Panc1 (cell line): ENCODE data around the gene EMILIN2. TPM values are rescaled to one million over a fixed set of nuclear protein-coding genes. Genes with fewer than 3 reads are reported as not detected.

ENCODE experiments used
- ATAC-seq: fragments of 200-7000 bp; cut with Tn5 transposase; 2 replicates; pipeline ENCODE4 v1.9.1; 2020; ENCODE audit warnings: mild to moderate bottlenecking, moderate library complexity
- BruUV-seq: library from RNA; stranded (reverse); fragments of 400-500 nt; replicated peaks from 2 replicates; lab custom pipeline; 2021; lab: Mats Ljungman, UMichigan
- CTCF ChIA-PET: fragments of 300-600 bp; sonication (Branson Sonifier 250); formaldehyde crosslinking; loops from one replicate; lab custom pipeline; 2022; ENCODE audit warnings: antibody characterized with exemption; lab: Charles Lee
- POLR2A ChIA-PET: fragments of 300-600 bp; sonication (Branson Sonifier 250); formaldehyde crosslinking; loops from one replicate; lab custom pipeline; 2022; ENCODE audit warnings: antibody characterized with exemption; lab: Charles Lee
- DNase-seq: peaks from one replicate; pipeline ENCODE4 v3.0.0-alpha.2; 2010; ENCODE audit warnings: low read depth, low spot score
- H3K27ac ChIP-seq: 2 replicates; pipeline ENCODE4 v1.5.1; 2011; ENCODE audit warnings: mild to moderate bottlenecking, low read length, inconsistent platforms
- H3K27me3 ChIP-seq: fragments of 200-500 bp; sonication (Bioruptor generic); 2 replicates; pipeline ENCODE4 v1.6.0; 2014; ENCODE audit warnings: low read length, inconsistent platforms; ENCODE audit not compliant: control insufficient read depth, insufficient read depth
- H3K36me3 ChIP-seq: fragments of 200-500 bp; sonication (Bioruptor generic); 2 replicates; pipeline ENCODE4 v1.5.1; 2014; ENCODE audit warnings: inconsistent platforms, mild to moderate bottlenecking, low read length, moderate library complexity; ENCODE audit not compliant: control insufficient read depth, insufficient read depth
- H3K4me1 ChIP-seq: 2 replicates; pipeline ENCODE4 v1.5.1; 2011; ENCODE audit warnings: inconsistent platforms, mild to moderate bottlenecking, low read length, moderate library complexity; ENCODE audit not compliant: control insufficient read depth, insufficient read depth
- H3K4me3 ChIP-seq, 2 experiments: 2 replicates each; pipeline ENCODE4 v1.5.1; 2011 to 2012; ENCODE audit warnings: low read depth in 2 of 2, low read length in 2 of 2, mild to moderate bottlenecking in 2 of 2, inconsistent platforms in 1 of 2, moderate library complexity in 1 of 2
- H3K9me3 ChIP-seq: fragments of 200-500 bp; sonication (Bioruptor generic); 2 replicates; pipeline ENCODE4 v1.5.1; 2014; ENCODE audit warnings: low read depth, mild to moderate bottlenecking, inconsistent platforms, low read length, moderate library complexity; ENCODE audit not compliant: control insufficient read depth, insufficient read depth
- POLR2AphosphoS5 ChIP-seq: IDR thresholded peaks from 2 replicates; pipeline ENCODE4 v1.6.1; 2012; ENCODE audit warnings: mild to moderate bottlenecking, low read depth, low read length, moderate library complexity
- REST ChIP-seq, 2 experiments: IDR thresholded peaks; 2 replicates each; pipeline ENCODE4 v1.6.1; 2011 to 2012; ENCODE audit warnings: low read depth in 2 of 2, control low read depth in 1 of 2, low read length in 1 of 2, mild to moderate bottlenecking in 1 of 2, moderate library complexity in 1 of 2; ENCODE audit not compliant: insufficient read depth in 1 of 2
- SIN3A ChIP-seq: IDR thresholded peaks from 2 replicates; pipeline ENCODE4 v1.6.1; 2012; ENCODE audit warnings: low read depth, mild to moderate bottlenecking, low read length, moderate library complexity, borderline replicate concordance; ENCODE audit not compliant: insufficient read depth
- TCF7L2 ChIP-seq: IDR thresholded peaks from 2 replicates; pipeline ENCODE4 v1.6.1; 2011; ENCODE audit warnings: mild to moderate bottlenecking, low read depth, low read length, inconsistent platforms
- in situ Hi-C: cut with HindIII; loops from 2 replicates; pipeline ENCODE4 v1.10.0; 2016; ENCODE audit warnings: low sequenced_read_pairs, low pct_unique_long_range_greater_than_20kb
- intact Hi-C: fragments of 100-400 bp; cut with micrococcal nuclease; formaldehyde crosslinking; loops from one replicate; pipeline ENCODE4 v1.10.0; 2022; ENCODE audit not compliant: unreplicated experiment
- total RNA-seq: library from RNA; stranded (reverse); gene quantifications from one replicate; pipeline ENCODE4 v1.2.1, GENCODE V29; 2021; ENCODE audit not compliant: unreplicated experiment
- TF ChIP-seq, protein P1 (sequence below): fragments of 450-650 bp; IDR thresholded peaks from 2 replicates; pipeline ENCODE4 v1.5.1; 2017; ENCODE audit warnings: mild to moderate bottlenecking

EMILIN2 gene
- total RNA-seq, 1 experiment from 2014 or later = 18.3 TPM

- CTCF ChIA-PET = no interaction called here
- DNase-seq = no peak
Measured at GRCh38 chr18:2825613-2826175, 21.1 kb upstream of the EMILIN2 start.

DNA sequence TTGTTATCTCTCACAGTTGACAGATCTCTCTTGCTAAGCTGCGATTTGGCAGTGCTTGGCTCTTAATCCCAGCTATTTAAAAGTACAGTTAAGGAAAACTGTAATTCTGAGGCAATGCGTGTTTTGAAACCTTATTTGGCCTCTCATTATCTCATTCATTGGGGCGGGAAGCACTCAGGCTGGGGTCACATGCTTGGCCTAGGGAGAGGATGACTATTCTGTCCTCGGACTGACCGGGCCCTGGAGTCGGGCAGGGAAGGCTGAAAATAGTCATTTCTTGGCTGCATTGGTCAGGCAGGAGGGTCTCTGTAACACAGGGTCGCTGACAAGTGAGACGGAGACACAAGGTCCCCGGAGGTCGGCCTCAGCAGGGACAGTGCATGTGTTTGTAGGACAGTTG is 20.2 kb upstream of the EMILIN2 start:
- BruUV-seq = no TSS peak
- Histone ChIP-seq H3K36me3 (no peaks in the 10 kb centered on the region), H3K4me3 (no peak overlapping the region), H3K27me3 (no peaks in the 10 kb centered on the region), H3K27ac (no peak overlapping the region), H3K9me3 (no peaks in the 10 kb centered on the region), H3K4me1 (no peaks in the 10 kb centered on the region)
- ATAC-seq (no peak), DNase-seq (no peak)
- intact Hi-C loops = no loop called here
- ChIA-PET CTCF (no interaction called here), POLR2A (no interaction called here)
- in situ Hi-C loops = no loop called here
- TF ChIP-seq, protein P1, sequence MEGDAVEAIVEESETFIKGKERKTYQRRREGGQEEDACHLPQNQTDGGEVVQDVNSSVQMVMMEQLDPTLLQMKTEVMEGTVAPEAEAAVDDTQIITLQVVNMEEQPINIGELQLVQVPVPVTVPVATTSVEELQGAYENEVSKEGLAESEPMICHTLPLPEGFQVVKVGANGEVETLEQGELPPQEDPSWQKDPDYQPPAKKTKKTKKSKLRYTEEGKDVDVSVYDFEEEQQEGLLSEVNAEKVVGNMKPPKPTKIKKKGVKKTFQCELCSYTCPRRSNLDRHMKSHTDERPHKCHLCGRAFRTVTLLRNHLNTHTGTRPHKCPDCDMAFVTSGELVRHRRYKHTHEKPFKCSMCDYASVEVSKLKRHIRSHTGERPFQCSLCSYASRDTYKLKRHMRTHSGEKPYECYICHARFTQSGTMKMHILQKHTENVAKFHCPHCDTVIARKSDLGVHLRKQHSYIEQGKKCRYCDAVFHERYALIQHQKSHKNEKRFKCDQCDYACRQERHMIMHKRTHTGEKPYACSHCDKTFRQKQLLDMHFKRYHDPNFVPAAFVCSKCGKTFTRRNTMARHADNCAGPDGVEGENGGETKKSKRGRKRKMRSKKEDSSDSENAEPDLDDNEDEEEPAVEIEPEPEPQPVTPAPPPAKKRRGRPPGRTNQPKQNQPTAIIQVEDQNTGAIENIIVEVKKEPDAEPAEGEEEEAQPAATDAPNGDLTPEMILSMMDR = no peak
- TF ChIP-seq TCF7L2 (no peak), REST (IDR thresholded peaks at IDR 0.05; ENCODE audit: insufficient read depth in 1 of 2, low read depth in 2 of 2, low read length in 1 of 2) (no peak), SIN3A (no peak), POLR2AphosphoS5 (no peak)

More at GRCh38 chr18:2825613-2826175, 21.1 kb upstream of the EMILIN2 start:
- no peak overlapping the region for H3K27ac ChIP-seq
- ATAC-seq = no peak
- H3K4me3 ChIP-seq = no peak overlapping the region
- in situ Hi-C loops = no loop called here
- no peaks in the 10 kb centered on the region for H3K9me3 ChIP-seq
- H3K36me3 ChIP-seq = no peaks in the 10 kb centered on the region
- no TSS peak for BruUV-seq
- POLR2A ChIA-PET = no interaction called here
- intact Hi-C loops = no loop called here
- no peaks in the 10 kb centered on the region for H3K27me3 ChIP-seq
- TF ChIP-seq, protein P1 = no peak
- TF ChIP-seq POLR2AphosphoS5 (no peak), REST (IDR thresholded peaks at IDR 0.05; ENCODE audit: insufficient read depth in 1 of 2, low read depth in 2 of 2, low read length in 1 of 2) (no peak), TCF7L2 (no peak), SIN3A (no peak)
- H3K4me1 ChIP-seq = no peaks in the 10 kb centered on the region
